ENCODE data around the gene C11orf24.
A peak's percentile ranks its signal among the peaks of the same experiment; 100 is the strongest.
"Not testable (repeated sequence)": the region's sequence is repeated elsewhere in the genome, so short reads cannot be mapped to it uniquely, and the experiment has no call there.

Gene C11orf24

GRCh38 chr11:68297052-68297378 is 25.2 kb upstream of the C11orf24 start:
- no peaks in the 10 kb centered on the region for H3K27me3 ChIP-seq (ENCODE audit: control insufficient read depth, insufficient read depth, low read length)
- peak overlapping the region; percentile 83 for H3K9ac ChIP-seq (ENCODE audit: low read length)
- H3K9me3 ChIP-seq (ENCODE audit: control insufficient read depth, low read length): no peaks in the 10 kb centered on the region
- no peak overlapping the region for H3K4me3 ChIP-seq (ENCODE audit: low read length)
- H3K4me1 ChIP-seq (ENCODE audit: control insufficient read depth, insufficient read depth, low read length): peaks cover 39% of the 10 kb centered on the region
- H3K36me3 ChIP-seq (ENCODE audit: control insufficient read depth, insufficient read depth, low read length): no peaks in the 10 kb centered on the region

GRCh38 chr11:68296344-68297051 is 24.7 kb upstream of the C11orf24 start:
- Histone ChIP-seq H3K36me3 (ENCODE audit: control insufficient read depth, insufficient read depth, low read length) (no peaks in the 10 kb centered on the region), H3K4me3 (ENCODE audit: low read length) (no peak overlapping the region), H3K9me3 (ENCODE audit: control insufficient read depth, low read length) (no peaks in the 10 kb centered on the region), H3K27me3 (ENCODE audit: control insufficient read depth, insufficient read depth, low read length) (no peaks in the 10 kb centered on the region), H3K9ac (ENCODE audit: low read length) (peak overlapping the region; percentile 83), H3K4me1 (ENCODE audit: control insufficient read depth, insufficient read depth, low read length) (peaks cover 39% of the 10 kb centered on the region)

GRCh38 chr11:68295940-68296339 is 24.2 kb upstream of the C11orf24 start:
- no peaks in the 10 kb centered on the region for H3K9me3 ChIP-seq (ENCODE audit: control insufficient read depth, low read length)
- H3K27me3 ChIP-seq (ENCODE audit: control insufficient read depth, insufficient read depth, low read length): no peaks in the 10 kb centered on the region
- no peak overlapping the region for H3K9ac ChIP-seq (ENCODE audit: low read length)
- no peaks in the 10 kb centered on the region for H3K36me3 ChIP-seq (ENCODE audit: control insufficient read depth, insufficient read depth, low read length)
- no peak overlapping the region for H3K4me3 ChIP-seq (ENCODE audit: low read length)
- peaks cover 39% of the 10 kb centered on the region for H3K4me1 ChIP-seq (ENCODE audit: control insufficient read depth, insufficient read depth, low read length)

- no peaks in the 10 kb centered on the region for H3K27me3 ChIP-seq (ENCODE audit: control insufficient read depth, insufficient read depth, low read length)
- peaks cover 39% of the 10 kb centered on the region for H3K4me1 ChIP-seq (ENCODE audit: control insufficient read depth, insufficient read depth, low read length)
- no peaks in the 10 kb centered on the region for H3K9me3 ChIP-seq (ENCODE audit: control insufficient read depth, low read length)
- H3K4me3 ChIP-seq (ENCODE audit: low read length): no peak overlapping the region
- no peak overlapping the region for H3K9ac ChIP-seq (ENCODE audit: low read length)
- no peaks in the 10 kb centered on the region for H3K36me3 ChIP-seq (ENCODE audit: control insufficient read depth, insufficient read depth, low read length)
Measured at GRCh38 chr11:68295271-68295670, 23.5 kb upstream of the C11orf24 start.

GRCh38 chr11:68293708-68294107 is 21.9 kb upstream of the C11orf24 start:
- H3K36me3 ChIP-seq (ENCODE audit: control insufficient read depth, insufficient read depth, low read length): no peaks in the 10 kb centered on the region
- H3K9ac ChIP-seq (ENCODE audit: low read length): no peak overlapping the region
- H3K4me3 ChIP-seq (ENCODE audit: low read length): no peak overlapping the region
- no peaks in the 10 kb centered on the region for H3K27me3 ChIP-seq (ENCODE audit: control insufficient read depth, insufficient read depth, low read length)
- H3K9me3 ChIP-seq (ENCODE audit: control insufficient read depth, low read length): no peaks in the 10 kb centered on the region
- peaks cover 29% of the 10 kb centered on the region for H3K4me1 ChIP-seq (ENCODE audit: control insufficient read depth, insufficient read depth, low read length)

GRCh38 chr11:68289456-68289855 is 17.7 kb upstream of the C11orf24 start:
- Histone ChIP-seq H3K4me3 (ENCODE audit: low read length) (no peak overlapping the region), H3K36me3 (ENCODE audit: control insufficient read depth, insufficient read depth, low read length) (no peaks in the 10 kb centered on the region), H3K9me3 (ENCODE audit: control insufficient read depth, low read length) (no peaks in the 10 kb centered on the region), H3K4me1 (ENCODE audit: control insufficient read depth, insufficient read depth, low read length) (peaks cover 6% of the 10 kb centered on the region), H3K9ac (ENCODE audit: low read length) (no peak overlapping the region), H3K27me3 (ENCODE audit: control insufficient read depth, insufficient read depth, low read length) (no peaks in the 10 kb centered on the region)

GRCh38 chr11:68287419-68287818 is 15.6 kb upstream of the C11orf24 start:
- Histone ChIP-seq H3K36me3 (ENCODE audit: control insufficient read depth, insufficient read depth, low read length) (no peaks in the 10 kb centered on the region), H3K4me3 (ENCODE audit: low read length) (no peak overlapping the region), H3K27me3 (ENCODE audit: control insufficient read depth, insufficient read depth, low read length) (no peaks in the 10 kb centered on the region), H3K4me1 (ENCODE audit: control insufficient read depth, insufficient read depth, low read length) (peaks cover 6% of the 10 kb centered on the region), H3K9ac (ENCODE audit: low read length) (no peak overlapping the region), H3K9me3 (ENCODE audit: control insufficient read depth, low read length) (no peaks in the 10 kb centered on the region)

- H3K9me3 ChIP-seq (ENCODE audit: control insufficient read depth, low read length); H3K9ac ChIP-seq (ENCODE audit: low read length); H3K27me3 ChIP-seq (ENCODE audit: control insufficient read depth, insufficient read depth, low read length); H3K36me3 ChIP-seq (ENCODE audit: control insufficient read depth, insufficient read depth, low read length); H3K4me3 ChIP-seq (ENCODE audit: low read length); H3K4me1 ChIP-seq (ENCODE audit: control insufficient read depth, insufficient read depth, low read length): not testable (repeated sequence)
Measured at GRCh38 chr11:68284588-68284987, 12.8 kb upstream of the C11orf24 start.

- H3K4me3 ChIP-seq (ENCODE audit: low read length): no peak overlapping the region
- H3K27me3 ChIP-seq (ENCODE audit: control insufficient read depth, insufficient read depth, low read length): no peaks in the 10 kb centered on the region
- no peak overlapping the region for H3K9ac ChIP-seq (ENCODE audit: low read length)
- H3K4me1 ChIP-seq (ENCODE audit: control insufficient read depth, insufficient read depth, low read length): peaks cover 1% of the 10 kb centered on the region
- H3K36me3 ChIP-seq (ENCODE audit: control insufficient read depth, insufficient read depth, low read length): no peaks in the 10 kb centered on the region
- H3K9me3 ChIP-seq (ENCODE audit: control insufficient read depth, low read length): no peaks in the 10 kb centered on the region
Measured at GRCh38 chr11:68282861-68283230, 11.1 kb upstream of the C11orf24 start.

GRCh38 chr11:68282141-68282860 is 10.5 kb upstream of the C11orf24 start:
- no peaks in the 10 kb centered on the region for H3K4me1 ChIP-seq (ENCODE audit: control insufficient read depth, insufficient read depth, low read length)
- no peaks in the 10 kb centered on the region for H3K36me3 ChIP-seq (ENCODE audit: control insufficient read depth, insufficient read depth, low read length)
- H3K4me3 ChIP-seq (ENCODE audit: low read length): no peak overlapping the region
- H3K27me3 ChIP-seq (ENCODE audit: control insufficient read depth, insufficient read depth, low read length): no peaks in the 10 kb centered on the region
- H3K9ac ChIP-seq (ENCODE audit: low read length): no peak overlapping the region
- H3K9me3 ChIP-seq (ENCODE audit: control insufficient read depth, low read length): no peaks in the 10 kb centered on the region

- Histone ChIP-seq H3K9ac (ENCODE audit: low read length) (no peak overlapping the region), H3K4me3 (ENCODE audit: low read length) (no peak overlapping the region), H3K36me3 (ENCODE audit: control insufficient read depth, insufficient read depth, low read length) (no peaks in the 10 kb centered on the region), H3K4me1 (ENCODE audit: control insufficient read depth, insufficient read depth, low read length) (no peaks in the 10 kb centered on the region), H3K27me3 (ENCODE audit: control insufficient read depth, insufficient read depth, low read length) (no peaks in the 10 kb centered on the region), H3K9me3 (ENCODE audit: control insufficient read depth, low read length) (no peaks in the 10 kb centered on the region)
Measured at GRCh38 chr11:68279676-68280075, 7.9 kb upstream of the C11orf24 start.

- Histone ChIP-seq H3K36me3 (ENCODE audit: control insufficient read depth, insufficient read depth, low read length) (no peaks in the 10 kb centered on the region), H3K4me1 (ENCODE audit: control insufficient read depth, insufficient read depth, low read length) (no peaks in the 10 kb centered on the region), H3K4me3 (ENCODE audit: low read length) (no peak overlapping the region), H3K27me3 (ENCODE audit: control insufficient read depth, insufficient read depth, low read length) (no peaks in the 10 kb centered on the region), H3K9me3 (ENCODE audit: control insufficient read depth, low read length) (no peaks in the 10 kb centered on the region), H3K9ac (ENCODE audit: low read length) (no peak overlapping the region)
Measured at GRCh38 chr11:68276861-68277260, 5.1 kb upstream of the C11orf24 start.

Measured in mucosa of stomach (tissue), 1 donor.